ENCODE results near the gene PLA2G5. TPM values are rescaled to one million over a fixed set of nuclear protein-coding genes. Genes with fewer than 3 reads are reported as not detected.
"Not testable (repeated sequence)": the region's sequence is repeated elsewhere in the genome, so short reads cannot be mapped to it uniquely, and the experiment has no call there.

The PLA2G5 gene
- total and polyA plus RNA-seq, 11 donors, result 25.6 to 102 (median 43.9) TPM

DNA sequence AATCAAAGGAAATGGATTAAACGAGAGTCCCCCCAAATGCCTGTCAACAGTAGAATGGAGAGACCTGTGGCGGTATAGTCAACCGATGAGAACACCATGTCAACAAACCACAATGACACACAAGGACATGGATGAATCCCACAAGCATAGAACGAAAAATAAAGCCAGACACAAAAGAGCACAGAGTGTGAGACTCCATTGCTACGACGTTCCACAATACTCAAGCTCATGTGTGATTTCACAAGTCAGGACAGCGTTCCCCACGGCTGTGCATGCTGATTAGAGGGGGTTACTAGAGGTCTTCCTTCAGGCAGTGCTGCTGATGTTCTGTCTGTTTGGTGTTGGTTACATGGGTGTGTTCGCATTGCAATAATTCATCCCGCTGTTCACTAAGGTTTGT lies 55.1 kb downstream of the PLA2G5 start:
- H3K9me3 ChIP-seq, result peaks cover 0 to 7% (median 0%) of the 10 kb centered on the region in 12 donors
- TF ChIP-seq, protein P1, sequence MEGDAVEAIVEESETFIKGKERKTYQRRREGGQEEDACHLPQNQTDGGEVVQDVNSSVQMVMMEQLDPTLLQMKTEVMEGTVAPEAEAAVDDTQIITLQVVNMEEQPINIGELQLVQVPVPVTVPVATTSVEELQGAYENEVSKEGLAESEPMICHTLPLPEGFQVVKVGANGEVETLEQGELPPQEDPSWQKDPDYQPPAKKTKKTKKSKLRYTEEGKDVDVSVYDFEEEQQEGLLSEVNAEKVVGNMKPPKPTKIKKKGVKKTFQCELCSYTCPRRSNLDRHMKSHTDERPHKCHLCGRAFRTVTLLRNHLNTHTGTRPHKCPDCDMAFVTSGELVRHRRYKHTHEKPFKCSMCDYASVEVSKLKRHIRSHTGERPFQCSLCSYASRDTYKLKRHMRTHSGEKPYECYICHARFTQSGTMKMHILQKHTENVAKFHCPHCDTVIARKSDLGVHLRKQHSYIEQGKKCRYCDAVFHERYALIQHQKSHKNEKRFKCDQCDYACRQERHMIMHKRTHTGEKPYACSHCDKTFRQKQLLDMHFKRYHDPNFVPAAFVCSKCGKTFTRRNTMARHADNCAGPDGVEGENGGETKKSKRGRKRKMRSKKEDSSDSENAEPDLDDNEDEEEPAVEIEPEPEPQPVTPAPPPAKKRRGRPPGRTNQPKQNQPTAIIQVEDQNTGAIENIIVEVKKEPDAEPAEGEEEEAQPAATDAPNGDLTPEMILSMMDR (IDR thresholded peaks at IDR 0.05), result no peak
- no peak for TF ChIP-seq POLR2A (IDR thresholded peaks at IDR 0.05)
- H3K4me3 ChIP-seq, result no peak overlapping the region
- intact Hi-C loops (cut with DNase I), result loop anchor here in 1 of 10 donors (10.0 kb wide), 1 partner anchor 1910 kb away; no protein-coding TSS in a partner anchor
- WGBS, 4 donors, result 65 to 77% (median 72%) methylated on average over 10 of the region's 10 CpGs
- no peak for DNase-seq
- no peaks in the 10 kb centered on the region for H3K36me3 ChIP-seq
- H3K27ac ChIP-seq, result no peak overlapping the region
- H3K4me1 ChIP-seq, result peaks cover 0 to 14% (median 0%) of the 10 kb centered on the region in 12 donors
- H3K27me3 ChIP-seq, result peaks cover 0 to 6% (median 3%) of the 10 kb centered on the region in 9 donors
- ATAC-seq, result peak in 2 of 4 donors; percentile 37 to 46

DNA sequence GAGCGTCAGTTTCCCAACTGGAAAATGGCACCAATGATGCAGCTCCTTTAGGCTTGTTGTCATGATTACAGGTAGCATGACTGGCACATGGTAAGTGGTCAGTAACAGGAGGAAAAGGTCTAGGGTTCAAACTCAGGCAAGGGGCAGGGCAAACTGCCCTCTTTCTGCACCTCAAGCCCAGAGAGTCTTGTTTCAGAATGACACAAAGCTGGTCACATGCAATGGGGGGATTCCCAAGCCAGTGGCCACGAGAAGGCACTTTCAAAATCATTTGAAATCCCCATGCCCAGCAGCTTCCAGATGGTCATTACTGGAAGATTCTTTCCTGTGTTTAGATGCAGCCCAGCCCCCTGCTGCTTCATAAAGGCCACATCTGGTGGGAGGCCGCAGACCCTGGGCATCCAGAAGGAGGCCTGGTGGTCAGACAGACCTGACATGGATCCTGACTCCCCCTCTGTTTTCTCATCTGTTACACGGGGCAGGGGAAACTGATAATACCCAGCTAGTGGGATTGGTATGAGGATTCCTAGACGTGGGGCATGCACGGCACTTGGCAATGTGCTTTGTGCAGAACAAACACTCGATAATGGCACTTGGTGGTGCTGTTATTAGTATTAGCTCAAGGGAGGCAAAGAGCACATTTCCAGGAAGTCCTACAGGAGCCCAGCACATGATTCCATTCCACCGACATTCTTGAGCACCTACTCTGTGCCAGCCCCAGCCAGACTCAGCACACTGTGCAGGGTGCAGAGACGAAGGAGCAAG lies 56.2 kb downstream of the PLA2G5 start:
- WGBS, 4 donors, result 70 to 78% (median 73%) methylated on average over 8 to 9 of the region's 9 CpGs
- intact Hi-C loops (cut with DNase I), result loop anchor here in 1 of 10 donors (10.0 kb wide), 1 partner anchor 1911 kb away; no protein-coding TSS in a partner anchor
- ATAC-seq, result peak in 1 of 4 donors; percentile 38

DNA sequence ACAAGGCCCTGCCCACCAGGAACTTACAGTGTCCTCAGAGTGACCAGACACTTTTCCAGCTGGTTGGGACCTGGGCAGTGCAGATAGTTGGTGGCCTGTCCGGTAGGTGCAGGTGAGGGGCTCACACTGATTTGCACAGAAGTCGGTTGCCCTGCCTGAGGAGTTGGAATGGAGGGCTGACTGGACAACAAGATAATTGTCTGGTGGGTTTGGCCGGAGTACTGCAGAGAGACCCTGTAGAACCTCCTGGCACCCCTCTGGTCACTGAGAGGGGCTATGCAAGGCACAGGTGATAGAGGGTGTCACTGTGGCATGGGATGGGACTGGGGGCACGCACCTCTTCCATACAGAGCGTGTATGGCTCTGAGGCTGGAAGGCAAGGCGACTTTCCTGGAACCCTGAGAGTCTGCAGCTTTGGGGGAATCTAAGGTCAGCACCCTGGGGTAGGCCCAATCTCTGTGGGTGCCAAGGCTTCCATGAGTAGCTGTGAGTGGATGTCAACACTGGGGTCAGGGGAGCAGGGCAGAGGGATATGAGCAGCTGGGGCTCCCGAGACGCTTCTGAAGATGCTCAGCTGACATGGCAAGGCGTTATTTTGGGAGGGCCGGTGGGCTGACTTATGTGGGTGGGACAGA lies 56.9 kb downstream of the PLA2G5 start:
- no peak overlapping the region for H3K4me3 ChIP-seq
- TF ChIP-seq, protein P1 (IDR thresholded peaks at IDR 0.05), result no peak
- ATAC-seq, result no peak

More for the DNA sequence above, 56.2 kb downstream of the PLA2G5 start:
- Histone ChIP-seq H3K27ac (no peak overlapping the region), H3K27me3 (peaks cover 0 to 4% (median 0%) of the 10 kb centered on the region in 9 donors), H3K4me3 (no peak overlapping the region), H3K36me3 (no peaks in the 10 kb centered on the region), H3K4me1 (peaks cover 0 to 14% (median 0%) of the 10 kb centered on the region in 12 donors), H3K9me3 (peaks cover 0 to 10% (median 0%) of the 10 kb centered on the region in 12 donors)
- no peak for DNase-seq
- TF ChIP-seq POLR2A (IDR thresholded peaks at IDR 0.05), result no peak
- TF ChIP-seq, protein P1 (IDR thresholded peaks at IDR 0.05), result no peak

DNA sequence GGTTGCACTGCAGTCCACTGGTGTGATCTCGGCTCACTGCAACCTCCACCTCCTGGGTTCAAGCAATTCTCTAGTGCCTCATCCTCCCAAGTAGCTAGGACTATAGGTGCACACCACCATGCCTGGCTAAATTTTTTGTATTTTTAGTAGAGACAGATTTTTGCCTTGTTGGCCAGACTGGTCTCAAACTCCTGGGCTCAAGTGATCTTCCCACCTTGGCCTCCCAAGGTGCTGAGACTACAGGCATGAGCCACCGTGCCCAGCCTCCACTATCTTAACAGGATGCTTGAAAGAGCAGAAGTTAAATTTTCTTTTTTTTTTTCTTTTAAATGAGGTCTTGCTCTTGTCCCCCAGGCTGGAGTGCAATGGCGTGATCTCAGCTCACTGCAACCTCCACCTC lies 60.5 kb downstream of the PLA2G5 start:
- H3K27me3 ChIP-seq; H3K36me3 ChIP-seq; H3K4me1 ChIP-seq; H3K27ac ChIP-seq; intact Hi-C loops (cut with DNase I); H3K4me3 ChIP-seq; DNase-seq; ATAC-seq: not testable (repeated sequence)
- H3K9me3 ChIP-seq, result peaks cover 0 to 10% (median 0%) of the 10 kb centered on the region in 12 donors
- WGBS, 4 donors, result 83 to 93% (median 90%) methylated on average over 3 of the region's 3 CpGs

More for the DNA sequence above, 56.9 kb downstream of the PLA2G5 start:
- Histone ChIP-seq H3K27ac (no peak overlapping the region), H3K27me3 (peaks cover 0 to 4% (median 0%) of the 10 kb centered on the region in 9 donors), H3K4me1 (peaks cover 0 to 14% (median 0%) of the 10 kb centered on the region in 12 donors), H3K9me3 (peaks cover 0 to 10% (median 0%) of the 10 kb centered on the region in 12 donors), H3K36me3 (no peaks in the 10 kb centered on the region)
- intact Hi-C loops (cut with DNase I), result loop anchor here in 1 of 10 donors (10.0 kb wide), 1 partner anchor 1912 kb away; no protein-coding TSS in a partner anchor
- WGBS, 4 donors, result 90 to 98% (median 93%) methylated on average over 10 of the region's 10 CpGs
- DNase-seq, result no peak
